ENCODE data around the gene MT1H. TPM values are rescaled to one million over a fixed set of nuclear protein-coding genes. Genes with fewer than 3 reads are reported as not detected.
"Not testable (repeated sequence)": the region's sequence is repeated elsewhere in the genome, so short reads cannot be mapped to it uniquely, and the experiment has no call there.

The MT1H gene
- total RNA-seq, 2 donors from 2014 or later, result 4.9 to 8.8 TPM

- Histone ChIP-seq H3K4me1 (peaks cover 48% of the 10 kb centered on the region), H3K4me3 (no peak overlapping the region), H3K27ac (peak overlapping the region in 1 of 4 donors; percentile 26), H3K27me3 (no peaks in the 10 kb centered on the region), H3K9me3 (no peaks in the 10 kb centered on the region), H3K36me3 (replicated peaks in 1 of 2; ENCODE audit: insufficient read depth in 1 of 2, low read depth in 2 of 2) (no peaks in the 10 kb centered on the region)
- WGBS, 2 donors, result 21 to 68% methylated on average over 2 of the region's 2 CpGs
- intact Hi-C loops (cut with DNase I), result no loop called here
- ATAC-seq (no peak), DNase-seq (no peak)
- TF ChIP-seq CTCF (IDR thresholded peaks at IDR 0.05) (no peak), POLR2A (IDR thresholded peaks at IDR 0.05) (no peak)
These were observed 963 bp downstream of the MT1H start for GRCh38 chr16:56670620-56670934.

GRCh38 chr16:56671691-56672090, 2.1 kb downstream of the MT1H start:
- intact Hi-C loops (cut with DNase I); H3K36me3 ChIP-seq (replicated peaks in 1 of 2; ENCODE audit: insufficient read depth in 1 of 2, low read depth in 2 of 2); ATAC-seq; H3K27ac ChIP-seq; DNase-seq; H3K9me3 ChIP-seq; H3K4me3 ChIP-seq; H3K27me3 ChIP-seq: not testable (repeated sequence)
- H3K4me1 ChIP-seq, result peaks cover 43% of the 10 kb centered on the region
- WGBS, 2 donors, result 30 to 39% methylated on average over 2 of the region's 2 CpGs

- H3K4me1 ChIP-seq, result peaks cover 43% of the 10 kb centered on the region
- H3K9me3 ChIP-seq; H3K36me3 ChIP-seq (replicated peaks in 1 of 2; ENCODE audit: insufficient read depth in 1 of 2, low read depth in 2 of 2); H3K4me3 ChIP-seq; H3K27ac ChIP-seq; H3K27me3 ChIP-seq; DNase-seq; intact Hi-C loops (cut with DNase I); ATAC-seq: not testable (repeated sequence)
- WGBS, 2 donors, result 73 to 78% methylated on average over 3 of the region's 3 CpGs
These were observed 2.6 kb downstream of the MT1H start for GRCh38 chr16:56672171-56672570.

- no peak overlapping the region for H3K27ac ChIP-seq
- ATAC-seq (no peak), DNase-seq (no peak)
- H3K4me3 ChIP-seq, result no peak overlapping the region
- WGBS, 2 donors, result 83 to 84% methylated on average over 11 of the region's 11 CpGs
- intact Hi-C loops (cut with DNase I), result no loop called here
- no peak for TF ChIP-seq POLR2A (IDR thresholded peaks at IDR 0.05)
- no peak for TF ChIP-seq CTCF (IDR thresholded peaks at IDR 0.05)
- no peaks in the 10 kb centered on the region for H3K36me3 ChIP-seq (replicated peaks in 1 of 2; ENCODE audit: insufficient read depth in 1 of 2, low read depth in 2 of 2)
- peaks cover 45% of the 10 kb centered on the region for H3K4me1 ChIP-seq
- H3K9me3 ChIP-seq, result no peaks in the 10 kb centered on the region
- no peaks in the 10 kb centered on the region for H3K27me3 ChIP-seq
These were observed 3.3 kb downstream of the MT1H start for GRCh38 chr16:56672761-56673536.

GRCh38 chr16:56673921-56674320, 4.3 kb downstream of the MT1H start:
- 28 to 40% methylated on average over 12 of the region's 12 CpGs for whole genome bisulfite sequencing, 2 donors
- Histone ChIP-seq H3K4me3 (no peak overlapping the region), H3K4me1 (peaks cover 42% of the 10 kb centered on the region), H3K9me3 (no peaks in the 10 kb centered on the region), H3K36me3 (replicated peaks in 1 of 2; ENCODE audit: insufficient read depth in 1 of 2, low read depth in 2 of 2) (no peaks in the 10 kb centered on the region), H3K27ac (no peak overlapping the region), H3K27me3 (no peaks in the 10 kb centered on the region)
- peak; percentile 69 for ATAC-seq
- peak; percentile 57 to 68 (median 62) for DNase-seq
- TF ChIP-seq CTCF (IDR thresholded peaks at IDR 0.05) (peak; percentile 64 to 87 (median 80)), POLR2A (IDR thresholded peaks at IDR 0.05) (no peak)
- intact Hi-C loops (cut with DNase I), result no loop called here

GRCh38 chr16:56674570-56674969, 5.0 kb downstream of the MT1H start:
- peaks cover 41% of the 10 kb centered on the region for H3K4me1 ChIP-seq
- H3K27me3 ChIP-seq; H3K27ac ChIP-seq; H3K9me3 ChIP-seq; DNase-seq; ATAC-seq; H3K4me3 ChIP-seq; H3K36me3 ChIP-seq (replicated peaks in 1 of 2; ENCODE audit: insufficient read depth in 1 of 2, low read depth in 2 of 2); intact Hi-C loops (cut with DNase I): not testable (repeated sequence)
- WGBS, 2 donors, result 83 to 86% methylated on average over 6 of the region's 6 CpGs
